ENCODE measurements around the gene TAB3.

TAB3 gene

GRCh38 chrX:30889147-30890140 is at the start of gene TAB3:
Gene TAB3, minus strand, starts transcription at chrX:30889254. Its CDS starts 29,666 bp downstream, at chrX:30859588.
- DNase-seq (ENCODE audit: low read depth, low spot score): peak; percentile 88
- H3K27ac ChIP-seq: peak within 1 kb of the TSS; percentile 86

- no peak for DNase-seq (ENCODE audit: low read depth, low spot score)
- no peak overlapping the region for H3K27ac ChIP-seq
Measured at GRCh38 chrX:30938295-30938694, 49.2 kb upstream of the TAB3 start.

GRCh38 chrX:30935985-30936384 is 46.9 kb upstream of the TAB3 start:
- DNase-seq (ENCODE audit: low read depth, low spot score): no peak

GRCh38 chrX:30931920-30932319 is 42.9 kb upstream of the TAB3 start:
- DNase-seq (ENCODE audit: low read depth, low spot score): no peak
- H3K27ac ChIP-seq: no peak overlapping the region

More at GRCh38 chrX:30935985-30936384, 46.9 kb upstream of the TAB3 start:
- H3K27ac ChIP-seq: no peak overlapping the region

- H3K27ac ChIP-seq: no peak overlapping the region
- DNase-seq (ENCODE audit: low read depth, low spot score): no peak
Measured at GRCh38 chrX:30930679-30931078, 41.6 kb upstream of the TAB3 start.

- no peak for DNase-seq (ENCODE audit: low read depth, low spot score)
- no peak overlapping the region for H3K27ac ChIP-seq
Measured at GRCh38 chrX:30930143-30930542, 41.1 kb upstream of the TAB3 start.

- no peak overlapping the region for H3K27ac ChIP-seq
- DNase-seq (ENCODE audit: low read depth, low spot score): no peak
Measured at GRCh38 chrX:30920271-30920670, 31.2 kb upstream of the TAB3 start.

GRCh38 chrX:30918480-30918879 is 29.4 kb upstream of the TAB3 start:
- H3K27ac ChIP-seq: no peak overlapping the region
- no peak for DNase-seq (ENCODE audit: low read depth, low spot score)

GRCh38 chrX:30913492-30913891 is 24.4 kb upstream of the TAB3 start:
- DNase-seq (ENCODE audit: low read depth, low spot score): no peak
- H3K27ac ChIP-seq: no peak overlapping the region

- DNase-seq (ENCODE audit: low read depth, low spot score): no peak
- no peak overlapping the region for H3K27ac ChIP-seq
Measured at GRCh38 chrX:30910124-30910860, 21.2 kb upstream of the TAB3 start.

GRCh38 chrX:30906726-30907125 is 17.7 kb upstream of the TAB3 start:
- DNase-seq (ENCODE audit: low read depth, low spot score): no peak
- H3K27ac ChIP-seq: peak overlapping the region; percentile 49

GRCh38 chrX:30905321-30905720 is 16.3 kb upstream of the TAB3 start:
- peak overlapping the region; percentile 41 for H3K27ac ChIP-seq

GRCh38 chrX:30904632-30905031 is 15.6 kb upstream of the TAB3 start:
- peak overlapping the region; percentile 41 for H3K27ac ChIP-seq
- DNase-seq (ENCODE audit: low read depth, low spot score): no peak

More at GRCh38 chrX:30905321-30905720, 16.3 kb upstream of the TAB3 start:
- no peak for DNase-seq (ENCODE audit: low read depth, low spot score)

GRCh38 chrX:30904186-30904585 is 15.1 kb upstream of the TAB3 start:
- DNase-seq (ENCODE audit: low read depth, low spot score): no peak
- H3K27ac ChIP-seq: peak overlapping the region; percentile 41

- no peak for DNase-seq (ENCODE audit: low read depth, low spot score)
- H3K27ac ChIP-seq: no peak overlapping the region
Measured at GRCh38 chrX:30900227-30900626, 11.2 kb upstream of the TAB3 start.

- no peak for DNase-seq (ENCODE audit: low read depth, low spot score)
Measured at GRCh38 chrX:30898886-30899285, 9.8 kb upstream of the TAB3 start.

GRCh38 chrX:30895370-30895769 is 6.3 kb upstream of the TAB3 start:
- H3K27ac ChIP-seq: peak overlapping the region; percentile 18
- DNase-seq (ENCODE audit: low read depth, low spot score): no peak

More at GRCh38 chrX:30898886-30899285, 9.8 kb upstream of the TAB3 start:
- H3K27ac ChIP-seq: no peak overlapping the region

GRCh38 chrX:30893206-30893605 is 4.2 kb upstream of the TAB3 start:
- peak overlapping the region; percentile 86 for H3K27ac ChIP-seq
- no peak for DNase-seq (ENCODE audit: low read depth, low spot score)

GRCh38 chrX:30892591-30892990 is 3.5 kb upstream of the TAB3 start:
- H3K27ac ChIP-seq: peak overlapping the region; percentile 86
- DNase-seq (ENCODE audit: low read depth, low spot score): no peak

- no peak for DNase-seq (ENCODE audit: low read depth, low spot score)
- peak overlapping the region; percentile 86 for H3K27ac ChIP-seq
Measured at GRCh38 chrX:30888526-30889146, 418 bp downstream of the TAB3 start.

GRCh38 chrX:30887721-30888120 is 1.3 kb downstream of the TAB3 start:
- no peak for DNase-seq (ENCODE audit: low read depth, low spot score)
- H3K27ac ChIP-seq: no peak overlapping the region
